PC-3 (cell line): ENCODE results near the gene RTKN2.

Source experiments
- CTCF ChIP-seq: fragments of 300-600 bp; sonication (generic); conservative IDR thresholded peaks from 2 replicates; pipeline ENCODE4 v1.5.1; 2017; ENCODE audit warnings: antibody characterized with exemption, low read depth, mild to moderate bottlenecking, low read length
- EZH2 ChIP-seq: fragments of 300-600 bp; sonication (generic); IDR thresholded peaks from one replicate; pipeline ENCODE4 v1.6.1; 2017; ENCODE audit warnings: antibody characterized with exemption, mild to moderate bottlenecking, low read length; ENCODE audit not compliant: unreplicated experiment
- EZH2phosphoT487 ChIP-seq: fragments of 300-600 bp; sonication (generic); IDR thresholded peaks from 2 replicates; pipeline ENCODE4 v1.6.1; 2018; ENCODE audit warnings: mild to moderate bottlenecking, antibody characterized with exemption, low read length, borderline replicate concordance

DNA sequence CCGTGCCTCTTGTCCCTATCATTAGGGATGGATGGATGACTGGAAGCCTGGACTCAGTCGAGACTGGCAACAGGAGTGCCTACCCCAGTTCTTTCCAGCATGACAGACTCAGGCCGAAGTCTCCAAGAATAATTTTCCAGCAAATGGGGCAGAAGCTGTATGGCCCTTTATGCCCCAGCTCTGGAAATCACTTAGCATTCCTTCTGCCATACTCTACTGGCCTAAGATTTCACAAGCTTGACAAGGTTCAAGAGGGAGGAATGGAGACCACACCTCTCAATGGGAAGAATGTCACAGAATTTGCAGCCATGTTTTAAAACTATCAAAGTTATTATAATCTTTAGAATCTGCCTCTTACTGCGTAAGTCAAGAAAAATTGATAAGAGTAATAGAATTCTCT, 39.0 kb upstream of the RTKN2 start:
- TF ChIP-seq CTCF, result no peak
- TF ChIP-seq EZH2, result no peak
- TF ChIP-seq EZH2phosphoT487, result no peak
